HG03378 (cell line): ENCODE data around the gene VGLL4.

Experiments
- ATAC-seq: cut with Tn5 transposase; IDR thresholded peaks from one replicate; pipeline ENCODE4 v1.9.1; 2021; ENCODE audit warnings: mild to moderate bottlenecking, moderate library complexity; ENCODE audit not compliant: unreplicated experiment

The VGLL4 gene

DNA sequence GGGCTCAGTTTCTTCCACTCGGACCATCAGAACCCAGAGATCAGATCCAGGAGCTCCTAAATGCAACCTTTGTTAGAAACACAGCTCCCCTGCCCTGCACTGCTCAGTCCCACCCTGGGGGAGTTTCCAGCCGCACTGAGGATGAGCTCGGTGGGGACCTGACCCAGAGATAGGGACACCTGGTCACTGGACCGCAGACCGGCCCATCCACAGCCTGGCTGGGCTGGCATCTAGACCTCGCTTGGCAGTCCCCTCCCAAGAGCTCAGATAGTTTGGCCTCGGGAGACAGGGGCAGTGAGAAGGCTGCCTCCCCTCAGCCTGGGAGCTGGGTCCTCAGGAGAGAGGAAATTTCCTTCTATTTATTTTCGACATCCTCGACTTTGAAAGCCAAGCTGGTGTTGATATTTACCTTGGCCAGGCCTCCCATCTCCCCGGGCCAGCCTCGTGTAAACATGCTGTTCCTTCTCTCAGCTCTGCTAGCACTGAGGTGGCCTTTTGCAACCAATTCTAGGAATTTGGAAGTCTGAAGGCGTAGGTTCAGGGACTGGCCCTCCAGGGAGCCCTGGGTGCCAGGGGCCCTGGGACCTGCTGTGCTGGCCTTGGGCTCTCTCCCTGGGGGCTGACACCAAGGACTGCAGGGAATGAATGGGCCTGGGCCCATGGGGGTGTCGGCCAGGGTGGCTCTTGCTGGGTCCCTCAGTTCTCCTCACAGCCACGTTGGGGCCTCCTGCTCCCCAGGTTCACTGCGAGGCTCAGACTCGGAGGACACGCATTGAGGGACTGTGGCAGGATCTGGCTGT is 90.1 kb downstream of the VGLL4 start:
- ATAC-seq = no peak

DNA sequence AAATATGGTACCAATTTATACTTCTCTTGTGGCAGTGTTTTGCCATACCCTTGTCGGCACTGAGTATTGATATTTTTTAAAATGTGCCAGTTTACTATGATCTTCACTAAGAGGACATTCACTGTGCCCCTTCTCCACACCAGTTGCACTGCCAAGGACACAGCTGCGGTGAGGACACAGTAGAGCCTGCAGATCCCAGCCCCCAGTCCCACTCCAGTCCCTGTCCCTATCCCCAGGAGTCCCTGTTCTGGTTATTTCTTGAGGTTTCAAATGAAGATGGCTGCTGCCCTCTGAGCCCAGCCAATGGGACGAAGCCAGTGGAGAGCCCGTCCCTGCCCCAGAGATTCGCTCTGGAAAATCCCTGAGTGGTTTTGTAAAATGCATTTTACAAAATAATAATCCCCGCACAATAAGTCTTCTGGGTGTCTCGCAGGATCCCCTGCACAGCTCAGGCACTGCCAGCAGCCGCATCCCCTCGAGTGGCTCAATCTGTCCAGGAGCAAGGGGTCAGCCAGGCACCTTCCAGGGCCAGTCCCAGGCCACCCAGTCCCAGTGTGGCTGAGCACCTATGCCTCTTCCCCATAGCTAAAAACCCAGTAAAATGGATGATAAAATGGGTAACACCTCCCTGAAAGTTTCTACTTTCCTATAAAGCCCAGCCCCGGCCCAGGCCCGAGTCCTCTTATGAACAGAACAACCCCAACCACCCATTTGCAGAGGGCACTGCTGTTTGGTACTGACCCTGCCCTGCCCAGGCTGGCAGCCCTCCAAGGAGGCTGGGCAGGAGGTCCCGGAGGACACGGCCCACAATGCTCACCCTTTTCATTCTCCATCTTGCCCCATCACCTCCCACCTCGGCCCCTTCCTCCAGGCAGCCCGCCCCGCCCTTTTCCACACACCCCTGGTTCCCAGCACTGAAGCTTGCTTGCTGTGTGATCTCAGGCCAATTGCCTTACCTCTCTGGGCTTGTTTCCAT is 91.1 kb downstream of the VGLL4 start:
- no peak for ATAC-seq

DNA sequence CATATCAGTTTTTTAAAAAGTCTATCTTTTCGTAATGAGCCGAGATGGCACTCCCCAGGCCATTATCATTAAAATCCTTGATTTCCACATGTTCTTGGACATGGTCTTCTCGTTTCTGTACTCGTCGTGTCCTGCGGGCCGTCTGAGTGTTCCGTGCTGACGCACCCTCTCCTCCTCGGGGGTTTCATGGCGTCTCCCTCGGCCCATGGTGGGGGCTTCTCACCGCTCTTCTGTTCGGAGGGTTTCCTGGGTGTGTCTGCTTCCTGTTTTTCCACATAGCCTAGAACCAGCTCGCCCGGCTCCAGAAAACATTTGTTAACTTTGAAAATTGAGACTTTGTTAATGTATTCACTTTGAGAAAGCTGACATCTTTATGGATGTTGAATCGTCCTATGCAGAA is 92.7 kb downstream of the VGLL4 start:
- no peak for ATAC-seq

DNA sequence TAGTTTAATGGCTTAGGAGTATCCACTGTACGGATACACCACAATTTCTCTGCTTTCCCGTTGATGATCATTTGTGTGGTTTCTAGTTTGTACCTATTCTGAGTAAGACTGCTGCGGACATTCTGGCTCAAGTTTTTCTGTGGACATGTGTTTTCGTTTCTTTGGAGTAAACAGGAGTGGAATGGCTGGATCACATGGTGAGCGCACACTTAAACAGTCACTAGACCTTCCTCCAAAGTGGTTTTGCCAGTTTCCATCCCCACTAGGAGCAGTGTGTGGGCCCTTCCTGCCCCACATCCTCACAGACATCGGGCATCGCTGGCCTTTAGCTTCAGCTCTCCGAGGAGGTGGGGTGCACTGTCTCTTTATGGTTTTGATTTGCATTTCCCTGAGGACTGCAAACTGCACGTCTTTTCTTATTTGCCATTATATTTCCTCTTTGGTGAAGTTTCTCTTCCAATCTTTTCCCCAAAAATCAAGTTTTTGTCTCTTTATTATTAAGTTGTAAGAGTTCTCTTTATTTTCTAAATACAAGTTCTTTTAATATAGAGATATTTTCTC is 94.1 kb downstream of the VGLL4 start:
- no peak for ATAC-seq

DNA sequence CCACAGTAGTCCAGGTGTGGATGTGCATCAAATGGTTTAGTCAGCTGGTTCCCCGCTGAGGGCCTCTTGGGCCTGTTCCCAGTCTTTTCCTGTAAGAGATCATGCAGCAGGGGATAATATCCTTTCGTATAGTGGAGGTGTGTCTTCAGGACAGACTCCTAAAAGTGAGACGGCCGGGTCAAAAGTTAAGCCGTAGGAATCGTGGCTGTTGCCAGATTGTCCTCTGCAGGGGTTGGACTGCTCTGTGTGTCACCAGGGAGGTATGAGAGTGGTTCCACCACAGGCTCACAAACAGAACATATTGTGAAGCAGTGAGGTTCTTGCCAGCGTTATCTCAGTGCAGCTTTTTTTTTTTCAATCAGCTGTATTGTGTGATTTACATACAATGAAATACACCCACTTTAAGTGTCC is 95.0 kb downstream of the VGLL4 start:
- ATAC-seq = no peak

DNA sequence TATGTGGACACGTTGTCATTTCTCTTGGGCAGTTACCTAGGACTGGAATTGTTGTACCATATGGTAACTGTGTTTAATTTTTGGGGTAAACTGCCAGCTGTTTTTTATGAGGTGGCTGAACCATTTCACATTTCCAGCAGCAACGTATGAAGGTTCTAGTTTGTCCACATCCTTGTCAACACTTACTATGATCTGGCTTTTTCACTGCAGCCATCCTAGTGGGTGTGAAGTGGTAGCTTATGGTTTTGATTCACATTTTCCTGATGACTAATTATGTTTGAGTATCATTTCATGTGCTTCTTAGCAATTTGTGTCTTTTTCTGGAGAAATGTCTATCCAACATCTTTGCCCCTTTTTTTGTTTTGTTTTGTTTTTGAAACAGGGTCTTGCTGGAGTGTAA is 96.2 kb downstream of the VGLL4 start:
- no peak for ATAC-seq

DNA sequence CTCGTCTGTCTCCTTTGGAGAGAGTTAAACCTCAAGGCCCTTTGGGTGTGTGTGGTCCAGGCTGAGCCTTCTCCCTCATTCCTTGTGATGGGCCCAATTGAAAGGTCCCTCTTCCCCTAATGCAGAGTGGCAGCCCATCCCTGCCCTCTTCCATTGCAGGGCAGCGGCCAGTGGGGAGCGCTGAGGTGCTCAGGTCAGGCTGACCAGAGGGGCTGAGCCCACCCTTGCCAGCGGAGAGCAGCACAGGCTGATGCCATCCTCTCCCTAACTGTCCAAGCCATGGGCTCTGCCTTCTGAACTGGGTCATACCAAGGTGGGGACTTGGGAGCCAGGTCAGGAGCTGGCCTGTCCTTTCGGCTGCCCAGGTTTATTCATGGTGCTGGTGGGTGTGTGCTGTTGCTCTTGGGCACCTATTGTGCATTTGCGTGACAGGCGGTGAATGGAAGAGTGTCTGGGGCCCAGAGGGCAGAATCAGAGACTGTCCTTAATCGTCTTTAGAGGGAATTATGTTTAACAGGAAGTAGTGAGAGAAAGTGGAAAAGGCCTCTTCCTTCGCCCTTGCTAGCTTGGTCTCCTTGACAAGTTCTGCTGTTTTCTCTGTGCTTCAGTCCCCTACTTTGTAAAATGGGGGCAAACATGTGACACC is 96.9 kb downstream of the VGLL4 start:
- ATAC-seq = no peak

DNA sequence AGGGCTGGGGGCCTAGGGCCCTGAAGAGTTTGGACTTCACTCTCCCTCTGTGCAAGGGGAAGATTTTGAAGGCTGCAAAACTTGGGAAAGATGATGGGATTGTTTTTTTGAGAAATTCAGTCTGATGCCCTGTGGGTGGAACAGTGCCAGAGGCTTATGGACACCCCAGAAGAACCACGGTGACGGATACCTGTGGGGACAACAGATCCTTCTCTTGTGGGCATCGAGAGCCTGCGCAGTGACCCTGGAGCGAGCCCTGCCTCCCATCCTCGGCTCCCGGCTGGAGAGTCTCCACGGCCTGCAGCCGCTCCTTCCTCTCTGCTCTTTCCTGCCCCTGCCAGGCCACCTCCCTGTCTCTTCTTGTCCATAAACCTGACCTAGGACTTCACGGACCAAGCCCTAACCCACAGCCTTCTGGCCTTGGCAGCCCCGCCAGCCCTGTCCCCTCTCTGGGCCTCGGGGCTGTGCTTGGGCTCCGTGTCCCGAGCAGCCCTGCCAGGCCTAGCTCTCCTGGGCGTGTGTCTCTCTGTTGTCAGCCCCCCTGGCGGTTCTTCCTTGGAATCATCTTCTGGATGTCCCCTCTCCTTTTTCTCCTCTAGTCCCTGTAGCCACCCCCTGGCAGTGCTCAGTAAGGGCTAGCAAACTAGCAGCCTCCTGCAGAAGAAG is 98.4 kb downstream of the VGLL4 start:
- ATAC-seq = no peak

DNA sequence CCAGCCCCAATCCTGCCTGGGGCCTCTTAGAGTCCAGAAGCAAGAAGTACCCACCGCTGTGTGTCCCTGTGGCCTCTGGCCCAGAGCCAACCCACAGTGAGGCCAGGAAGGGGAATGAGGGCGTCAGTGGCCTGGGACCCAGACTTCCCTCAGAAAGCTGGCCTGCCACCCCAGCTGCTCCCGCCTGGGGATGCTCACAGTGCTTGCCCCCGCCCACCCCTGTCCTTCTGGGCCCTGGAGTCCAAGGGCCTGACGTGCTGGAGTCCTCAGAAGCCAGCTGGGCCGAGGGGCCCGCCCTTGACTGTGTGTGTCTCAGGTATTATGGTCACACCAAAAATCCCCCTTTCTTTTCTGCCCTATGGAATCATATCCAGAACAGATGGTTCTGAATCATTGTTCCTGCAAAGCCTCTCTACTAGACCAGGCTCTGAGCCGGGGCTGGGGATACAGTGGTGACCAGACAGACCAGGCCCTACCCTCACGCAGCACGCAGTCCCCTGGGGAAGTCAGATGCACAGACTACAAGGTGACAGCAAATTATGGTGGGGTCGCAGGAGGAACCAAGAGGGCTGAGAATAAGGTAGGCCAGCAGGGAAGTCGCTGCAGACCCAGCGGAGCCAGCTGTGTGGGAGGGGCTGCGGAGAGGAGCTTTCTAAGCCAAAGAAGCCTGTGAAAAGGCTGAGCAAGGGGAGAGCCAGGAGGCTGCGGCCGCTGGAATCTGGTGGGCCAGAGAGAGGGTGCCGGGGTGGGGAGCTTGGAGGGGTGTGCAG is 99.1 kb downstream of the VGLL4 start:
- ATAC-seq = no peak

DNA sequence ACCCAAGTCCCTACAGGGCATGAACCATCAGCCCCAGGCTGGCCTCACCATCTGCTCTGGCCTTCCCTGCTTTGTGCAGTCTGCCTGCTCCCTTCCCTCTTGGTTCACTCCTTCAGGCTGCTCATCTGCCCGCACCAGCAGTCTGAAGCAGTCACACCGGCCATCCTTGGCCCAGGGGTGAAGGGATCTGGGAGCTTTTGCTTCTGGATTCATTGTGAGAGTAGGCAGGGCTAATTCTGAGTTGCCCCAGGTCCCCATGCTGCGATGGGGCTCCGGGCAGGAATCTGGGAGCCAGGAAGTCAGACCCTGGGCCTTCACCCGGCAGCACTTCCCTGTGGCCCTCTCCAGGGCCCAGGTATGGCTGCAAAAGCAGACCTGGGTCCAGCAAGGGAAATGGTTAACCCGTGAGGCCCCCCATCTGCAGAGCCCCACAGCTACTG is 99.7 kb downstream of the VGLL4 start:
- no peak for ATAC-seq

DNA sequence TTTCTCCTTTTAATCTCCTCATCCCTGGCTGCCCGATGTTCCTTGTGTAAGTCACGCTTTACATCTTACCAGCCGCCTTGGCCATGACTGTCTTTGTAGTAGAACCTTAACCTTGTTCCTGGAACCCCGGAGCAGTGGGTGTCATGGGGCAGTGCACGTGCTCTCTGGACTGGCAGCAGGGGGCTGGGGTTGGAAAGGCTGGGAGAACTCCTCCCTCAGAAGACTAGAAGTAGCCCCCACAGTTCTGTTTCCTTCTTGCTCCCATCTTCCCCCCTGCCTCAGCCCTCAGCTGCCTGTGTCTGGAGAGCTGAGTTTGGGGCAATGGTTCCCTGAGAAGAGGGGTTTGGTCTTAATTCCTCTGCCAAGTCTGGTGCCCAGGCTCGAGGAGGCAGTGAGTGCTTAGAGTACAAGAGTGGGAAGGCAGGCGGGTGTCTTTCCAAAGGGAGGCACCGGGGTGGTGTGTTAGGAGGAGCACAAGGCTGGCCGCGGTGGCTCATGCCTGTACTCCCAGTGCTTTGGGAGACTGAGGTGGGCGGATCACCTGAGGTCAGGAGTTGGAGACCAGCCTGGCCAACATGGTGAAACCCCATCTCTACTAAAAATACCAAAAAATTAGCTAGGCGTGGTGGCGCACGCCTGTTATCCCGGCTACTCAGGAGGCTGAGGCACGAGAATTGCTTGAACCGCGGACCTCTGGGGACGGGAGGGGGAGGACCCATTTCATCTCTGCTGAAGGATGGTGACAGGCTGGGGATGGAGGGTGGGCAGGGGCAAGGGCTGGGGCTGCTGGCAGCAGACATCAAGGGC is 100.4 kb downstream of the VGLL4 start:
- no peak for ATAC-seq

DNA sequence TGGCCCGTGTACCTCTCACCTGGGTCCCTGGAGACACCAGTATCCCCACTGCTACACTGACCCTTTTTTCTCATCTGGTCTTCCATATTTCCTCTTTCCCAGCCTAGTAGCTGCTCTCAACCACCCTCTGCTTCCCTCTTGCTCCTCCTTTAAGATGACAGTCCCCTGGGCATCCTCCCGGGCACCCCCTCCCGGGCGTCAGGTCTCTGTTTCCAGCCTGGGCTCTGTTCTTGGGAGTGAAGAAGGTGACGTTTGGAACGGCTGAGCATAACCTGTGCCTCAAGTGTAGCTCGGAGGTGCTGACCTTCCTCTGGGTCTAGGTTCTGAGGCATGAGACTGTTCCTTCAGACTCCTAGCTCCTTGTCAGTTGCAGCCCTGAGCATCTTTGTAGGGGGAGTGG is 101.2 kb downstream of the VGLL4 start:
- ATAC-seq = no peak

DNA sequence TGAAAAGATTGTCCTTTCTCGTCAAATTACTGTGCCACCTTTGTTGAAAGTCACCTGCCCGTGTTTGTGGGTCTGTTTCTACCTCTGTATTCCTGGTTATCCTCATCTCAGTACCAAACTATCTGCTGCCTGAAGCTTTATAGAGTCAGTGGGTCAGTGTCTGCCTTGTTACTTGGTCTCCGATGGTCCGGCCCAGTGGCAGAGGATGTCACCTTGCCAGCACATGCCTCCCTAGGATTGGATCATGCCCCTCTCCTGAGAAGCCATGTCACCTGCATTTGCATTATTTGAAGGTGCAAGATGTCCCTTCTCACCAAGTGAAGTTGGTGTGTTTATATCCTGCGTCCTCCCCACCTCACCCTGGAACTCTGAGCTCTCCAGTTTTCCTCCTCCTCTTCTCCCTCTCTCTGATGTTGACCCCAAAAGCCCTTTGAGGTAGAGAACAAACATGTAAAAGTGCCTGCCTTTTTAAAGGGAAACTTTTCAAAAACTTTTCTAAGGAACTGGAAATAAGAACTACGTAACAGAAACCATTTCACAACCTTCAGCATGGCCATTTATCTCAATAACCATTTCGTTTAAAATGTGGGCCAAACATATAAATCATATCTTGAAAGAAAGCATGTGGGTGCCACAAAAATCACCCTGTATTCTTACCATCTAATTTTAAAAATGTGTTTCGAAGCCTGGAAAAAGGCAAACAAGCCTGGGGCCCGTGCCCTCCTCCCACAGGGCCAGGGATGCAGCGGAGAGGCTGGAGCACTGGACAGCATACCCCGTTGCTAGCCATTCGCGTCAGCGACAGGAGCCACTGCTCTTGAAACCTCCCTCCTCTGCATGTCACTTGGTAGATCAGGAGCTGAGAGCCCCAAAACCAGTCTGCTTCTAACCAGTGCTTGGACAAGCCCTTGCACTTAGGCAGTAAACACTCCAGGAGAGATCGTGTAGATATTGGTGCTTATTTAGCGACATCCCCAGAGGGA is 102.1 kb downstream of the VGLL4 start:
- ATAC-seq = no peak

DNA sequence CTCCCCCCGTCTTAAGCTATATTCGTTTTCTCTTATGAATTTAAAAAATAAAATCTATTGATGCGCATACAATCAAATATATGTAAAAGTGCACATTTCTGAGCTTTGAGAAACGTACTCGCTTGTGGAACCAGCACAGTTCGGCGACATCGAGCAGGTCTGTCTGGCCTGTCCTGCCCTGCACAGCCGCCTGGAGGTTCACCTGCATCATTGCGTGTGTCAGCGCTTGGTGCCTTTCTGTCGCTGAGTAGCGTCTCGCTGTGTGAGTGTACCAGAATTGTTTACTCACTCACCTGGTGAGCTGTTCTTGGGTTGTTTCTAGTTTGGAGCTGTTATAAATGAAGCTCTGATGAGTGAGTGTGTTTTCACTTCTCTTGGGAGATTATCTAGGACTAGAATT is 104.0 kb downstream of the VGLL4 start:
- no peak for ATAC-seq

DNA sequence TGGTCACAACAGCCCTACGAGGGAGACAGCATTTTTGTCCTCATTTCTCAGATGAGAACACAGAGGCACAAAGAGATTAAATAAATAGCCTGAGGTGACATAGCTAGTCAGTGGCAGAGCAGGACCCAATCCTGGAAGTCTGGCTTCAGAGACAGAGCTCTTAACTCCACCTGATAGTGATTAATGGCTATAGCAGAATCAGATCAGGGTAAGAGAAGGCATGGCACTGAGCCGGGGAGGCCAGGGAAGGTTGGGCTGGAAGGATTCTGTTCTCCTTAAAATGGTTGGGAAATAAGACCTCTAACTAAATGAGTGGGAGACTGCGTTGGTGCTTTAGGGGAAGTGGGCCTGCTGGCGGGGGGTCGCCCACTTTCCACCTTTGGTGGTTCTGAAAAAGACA is 104.5 kb downstream of the VGLL4 start:
- ATAC-seq = no peak

DNA sequence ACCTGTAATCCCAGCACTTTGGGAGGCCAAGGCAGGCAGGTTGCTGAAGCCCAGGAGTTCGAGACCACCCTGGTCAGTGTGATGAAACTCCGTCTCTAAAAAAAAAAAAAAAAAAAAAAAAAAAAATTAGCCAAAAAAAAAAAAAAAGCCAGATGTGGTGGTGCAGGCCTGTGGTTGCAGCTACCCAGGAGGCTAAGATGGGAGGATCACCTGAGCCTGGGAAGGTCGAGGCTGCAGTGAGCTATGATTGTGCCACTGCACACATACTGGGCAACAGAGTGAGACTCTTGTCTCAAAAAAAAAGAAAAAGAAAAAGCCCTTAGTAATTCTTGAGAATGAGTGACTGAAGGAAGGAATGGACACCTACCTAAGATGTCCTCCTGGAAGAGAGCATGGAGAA is 105.1 kb downstream of the VGLL4 start:
- no peak for ATAC-seq

DNA sequence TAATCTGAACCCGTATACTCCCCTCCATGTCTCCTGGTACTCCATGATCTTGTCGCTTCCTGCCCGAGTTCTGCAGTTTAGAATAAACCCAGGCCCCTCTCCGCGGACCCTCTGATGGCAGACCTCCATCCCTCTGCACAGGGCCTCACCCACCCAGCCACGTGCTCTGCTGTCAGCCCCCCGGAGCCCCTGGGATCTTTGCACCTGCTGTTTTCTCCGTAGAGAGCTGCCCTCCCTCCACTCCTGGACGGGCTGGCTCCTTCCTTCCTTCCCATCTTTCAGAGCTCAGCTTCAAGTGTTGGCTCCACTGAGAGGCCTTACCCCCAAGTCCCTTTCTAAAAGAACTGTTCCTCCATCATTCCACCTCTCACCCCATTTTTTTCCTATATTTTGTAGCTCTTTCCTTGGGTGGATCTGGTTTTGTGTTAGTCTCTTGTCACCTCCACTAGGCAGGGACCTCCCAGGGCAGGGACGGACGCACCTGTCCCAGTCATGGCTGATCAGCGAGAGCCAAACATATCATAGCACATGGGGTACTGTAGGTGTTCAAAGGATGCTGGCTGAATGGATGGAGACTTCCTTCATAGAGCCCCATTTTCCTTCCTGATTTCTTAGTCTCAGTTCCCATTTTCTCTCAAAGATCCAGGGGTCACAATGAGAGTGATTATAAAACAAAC is 106.6 kb downstream of the VGLL4 start:
- ATAC-seq = no peak
